HTR-8/SVneo (cell line): ENCODE measurements around the gene WNT4.
A peak's percentile ranks its signal among the peaks of the same experiment; 100 is the strongest.

Experiments
- DNase-seq: peaks from one replicate; pipeline ENCODE4 v3.0.0; 2011; ENCODE audit warnings: low spot score, mixed read lengths; ENCODE audit not compliant: insufficient read length
- FAIRE-seq: peaks from 2 replicates; lab custom pipeline; 2011; peaks lifted over from hg19 to GRCh38; lab: Jason Lieb, UNC

Gene WNT4

DNA sequence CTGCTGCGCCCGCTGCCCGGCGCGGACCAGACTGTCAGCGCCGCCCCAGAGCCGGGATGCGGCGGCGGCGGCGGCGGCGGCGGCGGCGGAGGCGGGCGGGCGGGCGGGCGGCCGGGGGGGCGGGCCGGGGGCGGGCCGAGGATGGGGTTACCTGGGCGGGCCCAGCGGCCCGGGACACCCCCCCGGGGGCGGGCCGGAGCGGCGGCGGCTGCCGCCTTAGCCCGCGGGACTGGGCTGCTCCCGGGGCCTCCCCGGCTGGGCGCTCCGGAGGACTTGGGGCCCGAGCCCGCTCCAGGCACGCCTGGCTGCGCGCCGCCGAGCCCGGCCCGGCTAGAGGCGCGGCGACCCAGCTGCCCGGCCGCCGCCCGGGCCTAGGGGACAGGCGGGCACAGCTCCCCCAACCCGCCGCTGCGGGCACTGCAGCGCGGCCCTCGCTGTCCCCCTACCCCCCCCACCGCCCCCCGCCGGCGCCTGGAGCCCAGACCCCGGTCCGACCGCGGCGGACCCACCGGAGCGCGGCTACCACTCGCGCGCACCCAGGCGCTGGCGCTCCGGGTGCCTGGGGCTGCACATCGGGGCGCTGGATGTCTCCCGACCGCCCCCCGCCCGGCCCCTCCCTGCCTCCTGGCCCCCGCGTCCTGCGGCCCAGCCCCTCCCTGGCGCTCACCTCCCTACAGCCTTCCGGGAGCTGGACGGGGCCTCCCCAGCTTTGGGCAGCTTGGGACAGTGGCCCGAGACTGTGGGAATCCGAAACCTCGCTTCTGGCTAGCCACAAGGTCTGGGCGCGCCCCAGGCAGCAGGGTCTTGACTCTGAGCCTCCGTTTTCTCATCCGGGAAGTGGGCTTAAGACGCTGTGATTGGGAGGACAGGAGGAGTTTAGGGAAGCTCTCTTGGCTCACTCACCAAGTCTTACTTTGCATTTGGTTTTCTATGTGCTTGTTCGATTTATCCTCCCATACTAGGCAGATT, at the start of gene WNT4:
WNT4 (minus strand) TSS at position 33 of the 969 bp plus-strand sequence. CDS start 175 bp downstream, outside the sequence.
- DNase-seq (peak; percentile 53), FAIRE-seq (no peak)

DNA sequence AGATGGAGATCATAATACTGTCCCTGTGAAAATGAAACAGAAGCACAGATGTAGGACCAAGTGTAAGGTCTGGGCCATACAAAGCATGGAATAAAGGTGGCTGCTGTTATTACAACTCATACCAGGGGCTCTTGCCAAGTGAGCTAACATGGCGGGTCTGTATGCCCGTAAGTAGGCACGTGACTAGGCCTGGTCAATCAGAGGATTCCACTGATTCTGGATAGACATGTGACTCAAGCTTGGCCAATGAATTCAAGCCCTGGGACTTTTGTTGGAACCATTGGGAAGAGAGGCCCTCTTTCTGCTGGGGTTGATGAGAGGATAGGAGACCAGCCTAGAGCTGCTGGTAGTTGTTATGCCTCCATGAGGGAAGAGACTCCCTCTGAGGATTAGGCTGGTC, 47.8 kb upstream of the WNT4 start:
- no peak for FAIRE-seq

DNA sequence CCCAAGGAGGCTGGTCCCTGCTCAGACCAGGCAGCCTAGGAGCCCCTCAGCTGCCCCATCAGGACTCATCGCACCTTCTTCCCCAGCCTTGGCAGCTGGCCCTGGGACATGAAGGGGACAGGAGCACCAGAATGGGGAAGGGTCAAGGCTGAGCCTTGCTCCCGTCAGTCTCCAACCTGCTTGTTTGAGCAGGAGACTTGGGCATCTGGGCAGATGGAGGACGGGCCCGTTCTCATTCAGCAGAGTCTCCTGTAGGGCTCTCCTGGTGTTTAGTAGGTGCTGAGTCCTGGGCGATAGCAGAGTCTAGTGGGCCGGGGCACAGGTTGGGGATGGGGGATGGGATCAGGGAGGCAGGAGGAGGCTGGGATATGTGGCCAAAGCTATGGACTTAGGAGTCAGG, 47.4 kb upstream of the WNT4 start:
- DNase-seq: no peak
- FAIRE-seq: no peak

More for the DNA sequence above, 47.8 kb upstream of the WNT4 start:
- DNase-seq: no peak

DNA sequence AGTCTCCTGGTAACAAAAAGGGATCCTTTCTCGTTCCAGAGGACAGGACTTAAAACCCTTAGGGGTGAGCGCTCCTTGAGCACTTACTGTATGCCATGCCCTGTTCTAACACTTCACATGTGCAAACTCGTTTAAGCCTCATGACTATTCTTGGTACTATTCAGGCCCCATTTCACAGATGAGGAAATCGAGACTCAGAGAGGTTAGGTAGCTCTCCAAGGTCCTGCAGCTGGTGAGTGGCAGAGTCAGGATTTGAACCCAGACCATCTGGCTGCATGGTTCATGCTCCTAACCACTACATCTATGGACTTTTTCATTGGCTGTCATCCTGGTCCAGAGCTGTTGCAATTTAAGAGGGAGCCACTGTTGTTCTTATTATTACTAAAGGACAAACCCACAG, 46.7 kb upstream of the WNT4 start:
- FAIRE-seq: no peak
- no peak for DNase-seq

DNA sequence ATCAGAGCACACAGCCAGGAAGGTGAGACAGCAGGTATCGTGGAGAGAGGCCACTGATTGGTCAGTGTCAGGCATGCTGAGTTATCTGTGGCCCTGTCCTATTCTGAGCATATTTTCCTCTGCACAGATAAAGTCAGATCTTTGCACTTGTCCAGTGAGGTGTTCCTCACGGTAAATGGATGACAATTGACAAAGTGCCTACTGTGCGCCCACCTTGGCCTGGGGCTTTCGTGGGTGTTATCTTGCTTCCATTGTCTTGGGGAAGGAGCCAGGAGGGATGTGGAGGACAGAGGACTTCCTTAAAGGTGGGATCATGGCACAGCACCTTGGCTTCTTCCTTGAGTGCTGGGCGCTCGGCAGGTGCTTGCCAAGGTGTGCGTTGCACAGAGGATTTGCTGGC, 46.0 kb upstream of the WNT4 start:
- DNase-seq (no peak), FAIRE-seq (no peak)

DNA sequence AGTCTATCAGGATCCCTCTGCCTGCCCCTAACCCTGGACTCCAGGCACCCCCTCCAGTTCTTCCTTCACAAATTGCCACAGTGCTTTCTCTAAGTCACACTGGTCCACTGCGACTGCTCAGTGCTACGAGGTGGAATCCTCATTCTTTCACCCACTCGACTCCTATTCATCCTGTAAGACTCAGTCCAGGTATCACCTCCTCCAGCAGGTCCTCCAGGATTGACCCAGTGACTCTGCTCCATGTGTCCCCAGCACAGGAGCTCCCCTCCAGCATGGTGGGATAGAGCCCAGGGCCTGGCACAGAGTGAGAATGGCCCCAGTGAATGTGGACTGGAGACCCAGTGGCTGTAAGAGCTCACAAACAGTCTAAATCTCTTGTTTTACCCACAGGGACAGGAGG, 45.5 kb upstream of the WNT4 start:
- no peak for FAIRE-seq
- DNase-seq: no peak

DNA sequence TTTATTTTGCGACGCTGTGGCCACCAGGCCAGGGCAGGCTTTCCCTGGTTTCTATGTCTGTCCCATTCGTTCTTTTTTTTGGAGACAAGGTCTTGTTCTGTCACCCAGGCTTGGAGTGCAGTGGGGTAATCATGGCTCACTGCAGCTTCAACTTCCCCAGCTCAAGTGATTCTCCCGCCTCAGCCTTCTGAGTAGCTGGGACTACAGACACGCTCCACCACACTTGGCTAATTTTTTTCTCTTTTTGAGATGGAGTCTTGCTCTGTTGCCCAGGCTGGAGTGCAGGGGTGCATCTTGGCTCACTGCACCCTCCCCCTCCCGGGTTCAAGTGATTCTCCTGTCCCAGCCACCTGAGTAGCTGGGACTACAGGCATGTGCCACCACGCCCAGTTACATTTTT, 43.4 kb upstream of the WNT4 start:
- no peak for FAIRE-seq

DNA sequence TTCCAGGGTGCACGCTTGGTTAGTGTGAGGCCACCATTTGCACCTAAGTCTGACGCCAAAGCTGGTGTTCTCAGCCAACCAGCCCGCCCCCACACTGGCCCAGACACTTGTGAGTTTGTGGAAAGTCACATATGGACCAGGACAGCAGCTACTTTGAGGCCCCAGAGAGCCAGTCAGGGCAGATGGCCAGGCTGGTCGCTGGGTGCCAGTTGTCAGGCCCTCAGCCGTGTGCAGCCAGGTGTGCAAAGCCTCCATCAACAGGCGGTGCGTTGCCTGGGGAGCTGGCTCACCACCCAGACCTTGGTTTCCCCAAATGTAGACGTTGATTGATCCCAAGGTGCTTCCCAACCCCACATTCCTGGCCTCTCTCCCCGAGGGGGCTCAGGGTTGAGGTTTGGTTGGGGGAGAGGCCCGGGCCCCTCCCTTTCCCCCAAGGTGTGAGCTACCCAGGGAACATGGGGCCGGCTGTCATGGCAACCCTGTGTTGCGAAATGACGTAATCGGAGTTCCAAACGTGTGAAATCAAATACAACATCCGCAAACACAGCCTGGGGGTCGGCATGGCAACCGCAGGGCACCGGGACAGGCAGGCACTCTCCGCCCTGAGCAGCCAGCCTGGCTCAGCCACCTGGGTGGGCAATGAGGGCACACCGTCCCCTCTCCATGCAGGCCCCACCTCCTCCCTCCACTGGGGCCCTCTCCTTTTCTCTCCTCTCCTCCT, 42.2 kb upstream of the WNT4 start:
- no peak for DNase-seq

More for the DNA sequence above, 43.4 kb upstream of the WNT4 start:
- no peak for DNase-seq

DNA sequence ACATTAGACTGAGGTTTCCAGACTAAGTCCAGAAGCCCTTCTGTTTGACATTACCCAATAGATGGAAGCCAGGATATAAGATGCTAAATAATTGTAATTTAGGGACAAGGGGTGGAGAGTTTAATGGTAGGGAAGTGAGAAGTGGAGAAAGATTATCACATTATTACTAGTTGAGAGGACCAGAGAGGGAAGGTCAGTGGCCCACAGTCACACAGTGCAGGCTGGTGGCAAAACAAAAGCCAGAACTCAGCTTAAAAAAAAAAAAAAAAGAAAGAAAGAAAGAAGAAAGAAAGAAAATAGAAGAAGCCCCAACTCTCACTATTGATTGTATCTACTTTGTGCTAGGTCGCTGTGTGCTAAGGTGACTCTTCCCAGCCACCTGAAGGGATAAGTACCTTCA, 41.6 kb upstream of the WNT4 start:
- FAIRE-seq (no peak), DNase-seq (no peak)

More for the DNA sequence above, 42.2 kb upstream of the WNT4 start:
- FAIRE-seq: no peak

DNA sequence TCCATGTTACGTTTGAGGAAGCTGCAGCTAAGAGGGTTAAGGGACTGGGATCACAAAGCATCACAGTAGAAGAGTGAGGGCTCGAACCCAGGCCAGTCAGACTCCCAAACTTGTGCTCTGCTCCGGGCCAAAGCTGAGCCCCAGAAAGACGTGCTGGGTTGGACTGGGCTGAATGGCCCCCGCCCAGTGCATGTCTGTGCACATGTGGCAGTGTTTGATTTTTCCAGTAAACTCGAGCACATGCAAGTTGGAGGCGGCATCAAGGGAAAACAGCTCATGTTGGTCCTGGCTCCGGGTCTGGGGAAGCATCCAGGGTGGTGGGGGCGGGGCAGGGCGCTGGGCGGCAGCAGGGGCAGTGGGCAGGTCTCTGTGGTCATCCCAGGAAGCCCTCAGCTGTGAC, 39.8 kb upstream of the WNT4 start:
- FAIRE-seq (no peak), DNase-seq (no peak)

DNA sequence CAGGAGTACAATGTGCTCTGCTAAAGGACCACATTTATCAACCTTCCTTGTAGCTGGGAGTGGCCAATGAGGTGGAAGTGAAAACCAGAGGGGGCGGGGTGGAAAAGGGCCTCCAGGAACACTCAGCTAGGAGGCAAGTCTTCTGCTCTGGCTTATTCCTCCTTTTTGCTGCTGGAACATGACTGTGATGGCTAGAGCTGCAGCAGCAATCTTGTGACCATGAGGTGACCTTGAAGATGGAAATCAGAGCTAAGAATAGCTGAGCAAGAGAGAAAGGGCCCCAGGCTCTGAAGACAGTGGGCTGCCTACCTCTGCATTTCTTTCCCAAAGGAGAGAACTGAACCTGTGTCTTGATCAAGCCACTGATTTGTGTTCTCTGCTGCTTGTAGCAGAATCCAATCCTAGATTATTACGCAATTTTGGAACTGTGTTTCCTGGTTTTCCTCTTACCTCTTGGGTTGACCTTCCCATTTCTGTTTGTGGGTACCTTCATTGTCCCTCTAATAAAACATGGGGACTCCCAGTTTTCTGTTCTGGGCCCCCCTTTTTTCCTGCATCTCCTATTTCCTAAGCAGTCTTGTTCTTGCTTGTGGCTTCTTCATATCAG, 36.4 kb upstream of the WNT4 start:
- DNase-seq: no peak
- FAIRE-seq: no peak

DNA sequence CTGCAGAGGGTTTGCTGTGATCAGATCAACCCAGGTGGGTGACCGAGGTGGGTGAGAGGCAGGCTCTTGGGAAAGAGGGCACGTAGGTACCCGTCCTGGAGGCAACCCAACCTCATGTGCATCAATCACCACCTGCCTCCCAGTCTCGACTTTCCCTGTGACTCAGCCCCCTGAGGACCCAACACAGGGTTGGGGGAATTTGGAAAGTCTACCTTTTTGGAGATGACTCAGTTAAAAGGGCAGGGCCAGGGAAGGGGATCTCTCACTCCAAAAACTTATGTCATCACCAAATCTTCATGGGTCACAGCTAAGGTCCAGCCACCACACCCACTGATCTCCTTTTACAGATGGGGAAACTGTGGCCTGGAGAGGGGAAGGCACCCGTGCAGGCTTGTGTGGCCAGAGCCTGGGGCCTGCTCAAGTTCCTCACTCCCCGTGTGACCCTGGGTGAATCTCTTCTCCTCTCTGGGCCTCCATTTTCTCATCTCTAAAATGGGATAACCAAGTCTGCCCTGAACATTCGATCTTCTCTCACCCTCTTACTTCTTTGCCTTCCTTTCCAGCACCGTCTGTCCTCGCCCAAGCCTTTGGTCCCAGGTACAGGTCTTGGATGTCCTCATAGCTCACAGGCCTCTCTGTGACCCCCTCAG, 34.6 kb upstream of the WNT4 start:
- DNase-seq (no peak), FAIRE-seq (no peak)

DNA sequence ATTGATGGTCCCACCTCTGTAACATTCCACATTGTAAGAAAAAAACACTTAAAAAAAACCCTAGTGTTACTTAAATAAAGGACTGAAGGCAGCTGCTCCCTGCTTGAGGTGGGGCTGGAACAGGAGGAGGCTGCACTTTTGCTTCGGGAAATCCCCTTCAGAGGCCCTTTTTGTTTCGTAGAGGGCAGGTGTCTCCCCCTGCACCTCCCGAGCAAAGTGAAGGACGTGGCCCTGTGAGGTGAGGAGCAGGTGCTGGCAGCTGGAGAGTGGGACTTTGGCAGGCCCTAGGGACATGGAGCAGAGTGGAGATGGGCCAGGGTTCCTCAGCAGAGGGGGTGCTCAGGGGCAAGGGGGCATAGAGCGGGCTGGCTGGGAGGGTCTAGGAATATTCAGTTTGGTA, 33.4 kb upstream of the WNT4 start:
- FAIRE-seq (no peak), DNase-seq (no peak)

DNA sequence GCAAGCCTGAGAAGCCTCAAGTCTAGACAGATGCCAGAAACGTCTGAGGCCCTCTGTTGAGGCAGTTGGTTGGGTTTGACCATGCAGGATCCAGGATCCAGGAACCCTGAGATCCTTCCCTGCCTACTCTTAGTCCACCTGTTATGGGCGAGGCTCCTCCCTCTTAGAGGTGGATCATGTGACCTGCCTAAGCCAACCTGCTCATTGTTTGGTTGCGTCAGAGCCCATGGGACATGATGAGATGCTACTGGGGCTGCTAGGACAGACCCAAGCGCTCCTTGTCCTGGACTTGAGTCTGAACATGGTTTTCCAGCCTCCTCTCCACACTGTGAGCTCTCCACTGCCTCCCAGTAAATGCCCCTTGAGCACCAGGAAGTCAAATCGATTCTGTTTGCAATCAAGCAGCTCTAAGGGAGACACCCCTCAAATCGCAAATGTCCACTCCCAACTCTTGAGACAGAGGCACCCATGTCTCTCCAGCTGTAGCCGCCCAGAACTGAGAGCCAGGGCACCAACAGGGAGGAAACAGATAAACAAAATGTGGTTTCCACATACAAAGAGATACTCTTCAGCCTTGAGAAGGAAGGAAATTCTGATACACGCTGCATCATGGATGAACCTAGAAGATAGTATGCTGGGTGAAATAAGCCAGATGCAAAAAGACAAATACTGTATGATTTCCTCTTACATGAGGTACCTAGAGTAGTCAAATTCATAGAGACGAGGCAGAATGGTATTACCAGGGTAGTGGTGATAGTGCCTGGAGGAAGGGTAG, 31.7 kb upstream of the WNT4 start:
- FAIRE-seq (no peak), DNase-seq (no peak)

DNA sequence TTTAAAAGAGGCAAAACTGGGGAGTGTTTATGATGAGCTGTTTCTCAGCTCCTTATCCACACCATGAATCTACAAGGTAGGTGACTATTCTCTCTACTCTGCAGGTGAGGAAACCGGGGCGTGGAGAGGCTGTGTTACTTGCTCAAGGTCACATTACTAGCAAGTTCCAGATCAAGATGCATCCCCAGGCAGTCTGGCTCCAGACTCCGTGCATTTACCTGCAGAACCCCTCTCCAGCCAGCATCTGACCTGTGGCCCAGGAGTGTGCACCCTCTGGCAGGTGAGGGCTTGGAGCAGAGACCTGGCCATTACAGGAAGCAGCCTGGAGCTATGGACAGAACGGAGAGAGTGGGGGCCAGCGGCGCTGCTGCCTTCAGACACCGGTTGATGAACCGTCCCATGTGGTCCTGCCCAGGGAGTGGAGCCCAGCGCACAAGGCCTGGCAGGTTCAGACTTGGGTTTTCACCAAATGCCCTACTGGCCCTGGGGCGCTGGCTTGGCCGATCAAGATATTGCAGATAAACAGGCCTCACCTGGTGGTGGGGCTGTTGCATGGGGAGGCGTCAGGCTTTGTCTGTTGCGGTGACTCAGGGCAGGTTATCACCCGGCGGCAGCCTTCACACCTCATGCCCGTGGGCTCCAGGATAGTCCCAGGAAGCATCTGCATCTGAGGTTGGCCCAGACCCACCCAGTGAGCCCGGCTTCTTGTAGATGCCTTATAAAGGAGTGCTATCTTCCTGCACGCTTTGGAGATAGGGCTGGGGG, 29.2 kb upstream of the WNT4 start:
- no peak for DNase-seq
- FAIRE-seq: no peak

DNA sequence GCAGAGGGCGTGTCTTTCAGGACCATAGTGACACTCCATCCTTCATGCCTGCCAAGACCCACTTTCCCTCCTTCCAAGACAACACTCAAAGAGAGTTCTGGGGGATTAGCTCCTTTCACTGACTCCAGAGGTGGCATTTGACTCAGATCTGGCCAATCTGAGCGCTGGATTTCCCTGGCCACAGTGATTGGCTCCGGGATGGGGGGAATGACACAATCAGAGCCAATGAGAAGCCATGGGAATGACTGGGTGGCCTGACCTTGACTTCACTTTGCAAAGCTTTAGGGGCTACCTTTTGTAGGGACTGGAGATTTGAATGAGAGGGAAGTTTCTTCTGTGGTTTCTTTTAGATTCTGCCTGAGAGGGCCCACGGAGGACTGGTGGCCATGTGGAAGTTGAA, 26.9 kb upstream of the WNT4 start:
- DNase-seq (no peak), FAIRE-seq (no peak)

DNA sequence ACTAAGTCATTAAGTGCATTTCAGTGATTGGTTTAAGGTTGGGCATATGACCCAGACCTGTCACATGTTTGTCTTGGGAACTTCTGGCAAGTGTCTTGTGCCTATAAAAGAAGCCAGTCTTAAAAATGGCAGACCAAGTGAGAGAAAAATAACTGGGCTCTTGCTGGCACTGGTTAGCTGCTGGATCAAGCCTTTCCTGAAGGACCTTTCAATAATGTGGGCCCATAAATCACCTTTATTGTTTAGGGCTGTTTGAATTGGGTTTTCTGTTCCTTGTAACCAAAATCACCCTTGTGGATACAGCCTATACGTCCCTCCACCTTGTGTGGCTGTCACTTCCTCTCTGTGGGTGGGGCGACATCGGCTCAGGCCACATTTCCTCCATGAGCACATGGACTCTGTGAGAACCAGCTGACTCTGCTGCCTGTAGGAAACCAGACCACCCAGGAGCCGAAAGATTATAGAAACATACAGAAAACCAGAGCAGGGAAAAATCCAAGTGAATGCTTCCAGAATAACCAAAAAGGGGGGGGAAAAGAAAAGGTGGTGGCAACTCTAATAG, 25.6 kb upstream of the WNT4 start:
- DNase-seq: no peak
- no peak for FAIRE-seq

DNA sequence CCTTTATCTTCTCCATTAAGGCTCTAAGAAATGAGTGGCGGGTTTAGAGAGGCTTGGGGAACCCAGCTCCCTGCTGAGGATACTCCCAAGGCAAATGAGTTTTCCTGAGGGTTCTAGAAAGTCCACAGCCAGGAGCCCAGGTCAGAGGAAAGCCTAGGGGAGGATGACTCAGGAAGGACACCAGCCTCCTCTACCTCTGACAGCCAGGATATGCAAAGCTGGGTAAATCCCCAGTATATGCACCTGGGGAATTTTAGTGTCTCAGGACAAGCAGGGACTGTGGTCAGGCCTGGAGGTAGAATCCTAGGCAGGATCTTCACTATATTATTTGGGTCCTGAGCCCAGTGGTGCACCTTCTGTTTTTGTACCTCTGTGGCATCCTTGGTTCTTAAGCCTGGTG, 23.5 kb upstream of the WNT4 start:
- DNase-seq: no peak
- no peak for FAIRE-seq
